Measurements from ENCODE around the gene ARHGEF16. TPM values are rescaled to one million over a fixed set of nuclear protein-coding genes. Genes with fewer than 3 reads are reported as not detected.

ARHGEF16 gene
- total RNA-seq, 6 donors from 2014 or later: 11.9 to 28.9 (median 13.4) TPM

GRCh38 chr1:3420218-3420951 is 34.1 kb upstream of the ARHGEF16 start:
- DNase-seq: peak in 1 of 2 donors; percentile 66
- Histone ChIP-seq H3K9me3 (peaks cover 0 to 10% (median 8%) of the 10 kb centered on the region in 4 donors), H3K4me1 (peaks cover 5 to 13% (median 7%) of the 10 kb centered on the region in 4 donors), H3K36me3 (peaks cover 0 to 6% (median 0%) of the 10 kb centered on the region in 4 donors), H3K4me3 (no peak overlapping the region), H3K27me3 (no peaks in the 10 kb centered on the region), H3K27ac (no peak overlapping the region)
- no peak for ATAC-seq (ENCODE audit: low FRiP score in 2 of 2)
- 94 to 96% methylated on average over 22 to 23 of the region's 23 CpGs for WGBS, 2 donors
- no peak for TF ChIP-seq EP300 (IDR thresholded peaks at IDR 0.05)
- TF ChIP-seq POLR2A (IDR thresholded peaks at IDR 0.05): no peak
- TF ChIP-seq CTCF (IDR thresholded peaks at IDR 0.05): no peak
- no peak for TF ChIP-seq POLR2AphosphoS5 (IDR thresholded peaks at IDR 0.05)

- ATAC-seq (ENCODE audit: low FRiP score in 2 of 2) (no peak), DNase-seq (peak in 1 of 2 donors; percentile 62)
- Histone ChIP-seq H3K4me1 (peaks cover 5 to 10% (median 7%) of the 10 kb centered on the region in 4 donors), H3K4me3 (no peak overlapping the region), H3K36me3 (peaks cover 0 to 6% (median 0%) of the 10 kb centered on the region in 4 donors), H3K27ac (no peak overlapping the region), H3K9me3 (no peaks in the 10 kb centered on the region), H3K27me3 (no peaks in the 10 kb centered on the region)
- WGBS, 2 donors: 89 to 100% methylated on average over 5 to 14 of the region's 14 CpGs
- TF ChIP-seq CTCF (IDR thresholded peaks at IDR 0.05) (no peak), POLR2A (IDR thresholded peaks at IDR 0.05) (no peak), POLR2AphosphoS5 (IDR thresholded peaks at IDR 0.05) (no peak), EP300 (IDR thresholded peaks at IDR 0.05) (no peak)
Measured at GRCh38 chr1:3422638-3423037, 31.8 kb upstream of the ARHGEF16 start.

- Histone ChIP-seq H3K27me3 (no peaks in the 10 kb centered on the region), H3K36me3 (no peaks in the 10 kb centered on the region), H3K4me1 (peaks cover 5 to 10% (median 7%) of the 10 kb centered on the region in 4 donors), H3K4me3 (no peak overlapping the region), H3K9me3 (no peaks in the 10 kb centered on the region), H3K27ac (peak overlapping the region in 3 of 4 donors; percentile 2 to 42 (median 30))
- TF ChIP-seq POLR2A (IDR thresholded peaks at IDR 0.05): no peak
- TF ChIP-seq EP300 (IDR thresholded peaks at IDR 0.05): no peak
- no peak for TF ChIP-seq POLR2AphosphoS5 (IDR thresholded peaks at IDR 0.05)
- no peak for TF ChIP-seq CTCF (IDR thresholded peaks at IDR 0.05)
- DNase-seq (peak; percentile 87 to 90), ATAC-seq (ENCODE audit: low FRiP score in 2 of 2) (peak; percentile 25 to 71)
- 27 to 100% methylated on average over 1 to 7 of the region's 23 CpGs for WGBS, 2 donors
Measured at GRCh38 chr1:3423245-3423829, 31.1 kb upstream of the ARHGEF16 start.

- DNase-seq: peak in 1 of 2 donors; percentile 65
- H3K4me1 ChIP-seq: peaks cover 5 to 10% (median 7%) of the 10 kb centered on the region in 4 donors
Measured at GRCh38 chr1:3423896-3424611, 30.4 kb upstream of the ARHGEF16 start.

More at GRCh38 chr1:3423896-3424611, 30.4 kb upstream of the ARHGEF16 start:
- H3K36me3 ChIP-seq: no peaks in the 10 kb centered on the region
- no peak overlapping the region for H3K27ac ChIP-seq
- ATAC-seq (ENCODE audit: low FRiP score in 2 of 2): no peak
- H3K4me3 ChIP-seq: no peak overlapping the region
- WGBS, 2 donors: 72 to 74% methylated on average over 22 to 28 of the region's 28 CpGs
- TF ChIP-seq POLR2AphosphoS5 (IDR thresholded peaks at IDR 0.05) (no peak), POLR2A (IDR thresholded peaks at IDR 0.05) (no peak), CTCF (IDR thresholded peaks at IDR 0.05) (no peak), EP300 (IDR thresholded peaks at IDR 0.05) (no peak)
- no peaks in the 10 kb centered on the region for H3K9me3 ChIP-seq
- H3K27me3 ChIP-seq: no peaks in the 10 kb centered on the region
